Urothelium cell line (cell line): Measurements from ENCODE around the gene ASIC1.
"Not testable (repeated sequence)": the region's sequence is repeated elsewhere in the genome, so short reads cannot be mapped to it uniquely, and the experiment has no call there.

Experiments used
- DNase-seq: peaks from one replicate; pipeline ENCODE4 v3.0.0; 2011; ENCODE audit warnings: low spot score, mixed read lengths
- FAIRE-seq: peaks from 2 replicates; lab custom pipeline; 2011; peaks lifted over from hg19 to GRCh38; lab: Jason Lieb, UNC

ASIC1 gene

DNA sequence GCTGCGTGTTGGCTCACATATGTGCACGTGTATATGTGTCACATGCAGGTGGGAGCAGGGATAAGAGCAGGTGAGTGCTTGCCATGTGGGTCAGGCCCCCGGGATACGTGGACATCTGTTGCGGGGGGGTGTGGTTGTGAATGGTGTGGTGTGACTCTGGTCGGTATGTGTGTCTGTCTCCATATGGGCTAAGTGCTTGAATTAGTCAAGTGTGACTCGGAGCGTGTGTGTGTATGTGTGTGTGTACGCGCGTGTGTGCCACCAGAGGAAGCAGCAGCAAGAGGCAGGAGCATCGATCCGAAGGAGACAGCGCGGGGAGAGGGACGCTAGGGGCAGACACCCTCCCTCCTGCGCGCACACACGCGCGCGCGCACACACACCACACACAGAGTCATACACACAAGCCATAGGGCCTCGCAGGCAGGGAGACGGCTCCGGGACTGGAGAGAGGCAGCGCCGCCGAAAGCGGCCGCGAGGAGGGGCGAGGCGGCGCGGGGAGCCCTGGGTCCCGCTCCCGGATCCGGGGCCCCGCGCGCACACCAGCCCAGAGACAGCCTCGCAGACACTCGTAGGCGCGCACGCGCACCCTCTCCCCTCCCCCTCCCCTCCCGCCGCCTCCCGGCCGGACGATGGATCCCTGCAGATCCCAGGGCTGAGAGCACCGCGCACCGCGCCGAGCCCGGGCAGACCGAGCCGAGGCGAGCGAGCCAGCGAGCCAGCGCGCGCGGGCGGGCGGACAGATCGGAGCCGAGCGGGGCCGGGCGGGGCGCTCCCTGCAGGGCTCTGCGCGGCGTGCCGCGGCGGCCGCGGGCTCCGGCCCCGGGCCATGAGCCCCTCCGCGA, at the start of gene ASIC1:
Gene ASIC1 (plus strand): TSS at position 597 of the 842 bp plus-strand sequence. CDS start 1,171 bp downstream, outside the sequence.
- peak; percentile 79 for DNase-seq
- peak; percentile 52 for FAIRE-seq

- DNase-seq (no peak), FAIRE-seq (no peak)
These were observed 43.8 kb upstream of the ASIC1 start for GRCh38 chr12:50013361-50014147.

- FAIRE-seq = no peak
- DNase-seq = no peak
These were observed 43.1 kb upstream of the ASIC1 start for GRCh38 chr12:50014342-50014741.

- DNase-seq (no peak), FAIRE-seq (no peak)
These were observed 40.6 kb upstream of the ASIC1 start for GRCh38 chr12:50016501-50017475.

DNA sequence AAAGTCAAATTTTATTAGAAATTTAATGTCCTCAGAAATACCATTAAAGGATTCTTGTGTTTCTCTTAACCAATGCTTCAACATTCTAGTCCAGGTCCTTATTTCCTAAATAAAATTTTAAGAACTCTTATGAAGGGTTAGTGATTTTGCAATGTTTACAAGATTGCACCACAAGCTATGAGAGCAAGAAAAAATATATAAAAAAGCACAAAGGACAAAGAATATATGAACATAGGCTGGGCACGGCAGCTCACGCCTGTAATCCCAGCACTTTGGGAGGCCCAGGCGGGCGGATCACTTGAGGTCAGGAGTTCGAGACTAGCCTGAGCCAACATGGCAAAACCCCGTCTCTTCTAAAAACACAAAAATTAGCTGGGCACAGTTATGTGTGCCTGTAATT, 39.8 kb upstream of the ASIC1 start:
- no peak for FAIRE-seq
- DNase-seq = no peak

GRCh38 chr12:50018154-50018553, 39.2 kb upstream of the ASIC1 start:
- no peak for FAIRE-seq
- DNase-seq = no peak

GRCh38 chr12:50018968-50019367, 38.4 kb upstream of the ASIC1 start:
- no peak for DNase-seq
- no peak for FAIRE-seq

DNA sequence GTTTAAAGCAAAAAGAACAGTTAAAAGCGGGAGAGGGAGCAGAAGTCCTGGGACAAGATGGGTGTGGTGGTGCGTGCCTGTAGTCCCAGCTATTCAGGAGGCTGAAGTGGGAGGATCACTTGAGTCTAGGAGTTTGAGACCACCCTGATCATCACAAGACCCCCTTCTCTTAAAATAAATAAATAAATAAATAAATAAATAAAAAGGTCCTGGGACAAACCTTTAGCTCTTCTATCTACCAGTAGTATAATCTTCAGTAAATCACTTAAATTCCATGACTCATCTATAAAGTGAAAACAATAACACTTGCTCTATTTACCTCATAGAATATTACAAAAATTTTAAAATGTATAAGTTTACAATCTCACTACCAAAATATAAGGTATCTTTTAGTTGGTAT, 37.9 kb upstream of the ASIC1 start:
- FAIRE-seq = no peak

DNA sequence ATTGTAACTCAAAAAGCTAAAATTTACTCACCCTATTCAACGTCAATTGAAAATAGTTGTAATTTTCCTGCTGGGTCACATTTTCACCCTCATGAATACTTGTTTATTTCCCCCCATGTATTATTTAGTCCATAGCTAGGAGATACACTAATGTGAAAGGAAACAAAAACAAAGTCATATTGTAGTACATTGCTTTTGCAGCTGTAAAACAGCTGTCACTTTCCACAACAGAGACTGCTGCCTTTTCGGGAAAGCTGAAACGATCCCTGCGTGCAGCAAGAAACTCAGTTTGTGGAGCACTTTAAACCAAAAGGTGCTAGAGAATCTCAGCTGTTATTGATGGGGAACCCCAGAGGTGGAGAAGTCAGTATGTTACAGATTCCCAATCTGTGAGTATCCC, 36.4 kb upstream of the ASIC1 start:
- FAIRE-seq (no peak), DNase-seq (no peak)

More for the DNA sequence above, 37.9 kb upstream of the ASIC1 start:
- no peak for DNase-seq

DNA sequence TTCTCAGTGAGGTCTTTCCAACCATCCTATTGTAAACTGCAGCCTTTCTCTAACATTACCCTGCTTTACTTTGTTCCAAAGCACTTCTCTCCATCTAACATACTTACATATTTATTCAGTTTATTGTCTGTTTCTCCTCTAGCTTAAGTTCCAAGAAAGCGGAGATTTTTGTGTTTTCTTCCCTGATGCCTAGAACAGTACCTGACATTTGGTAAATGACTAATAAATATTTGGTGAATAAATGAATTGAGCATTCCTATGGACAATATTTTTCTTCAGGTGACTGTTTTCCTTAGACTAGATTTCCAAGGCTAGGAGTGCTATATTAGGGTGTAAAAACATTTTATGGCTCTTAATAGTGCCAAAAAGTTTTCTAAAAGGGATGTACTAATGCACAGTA, 34.5 kb upstream of the ASIC1 start:
- FAIRE-seq (no peak), DNase-seq (no peak)

GRCh38 chr12:50024227-50024626, 33.2 kb upstream of the ASIC1 start:
- FAIRE-seq (no peak), DNase-seq (no peak)

DNA sequence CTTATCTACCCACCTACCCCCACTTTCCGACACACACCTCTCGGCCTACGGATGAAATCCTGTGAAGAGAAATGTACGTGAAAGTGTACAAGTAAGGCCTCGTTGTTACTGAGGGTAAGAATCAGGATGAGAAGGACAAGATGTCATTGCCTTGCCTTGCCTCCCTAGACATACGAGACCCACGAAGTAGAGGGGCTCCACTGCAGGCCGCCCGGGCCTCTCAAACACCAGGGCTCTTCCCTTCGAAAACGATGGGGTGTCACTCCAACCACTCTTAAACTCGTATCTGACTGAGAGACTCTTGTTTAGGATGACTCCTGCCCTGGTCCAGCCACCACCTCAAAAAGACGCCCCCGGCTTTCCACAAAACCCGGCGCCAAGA, 32.6 kb upstream of the ASIC1 start:
- no peak for DNase-seq

GRCh38 chr12:50025187-50026059, 32.0 kb upstream of the ASIC1 start, which contains the start of gene RACGAP1:
TSS of gene RACGAP1 (minus strand) at chr12:50025494. CDS start at chr12:50016715, 8,779 bp downstream.
- DNase-seq (peak; percentile 98), FAIRE-seq (peak; percentile 72)

More for the DNA sequence above, 32.6 kb upstream of the ASIC1 start:
- no peak for FAIRE-seq

- DNase-seq (no peak), FAIRE-seq (no peak)
These were observed 30.7 kb upstream of the ASIC1 start for GRCh38 chr12:50026691-50027090.

DNA sequence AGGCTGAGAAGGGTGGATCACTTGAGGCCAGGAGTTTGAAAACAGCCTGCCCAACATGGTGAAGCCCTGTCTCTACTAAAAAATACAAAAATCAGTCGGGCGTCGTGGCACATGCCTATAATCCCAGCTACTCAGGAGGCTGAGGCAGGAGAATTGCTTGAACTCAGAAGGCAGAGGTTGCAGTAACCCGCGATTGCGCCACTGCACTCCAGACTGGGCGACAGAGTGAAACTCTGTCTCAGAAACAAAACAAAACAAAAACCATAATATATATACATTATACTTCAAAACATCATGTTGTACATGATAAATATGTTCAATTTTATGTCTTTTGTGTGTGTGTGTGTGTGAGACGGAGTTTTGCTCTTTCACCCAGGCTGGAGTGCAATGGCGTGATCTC, 26.9 kb upstream of the ASIC1 start:
- DNase-seq, FAIRE-seq: not testable (repeated sequence)

DNA sequence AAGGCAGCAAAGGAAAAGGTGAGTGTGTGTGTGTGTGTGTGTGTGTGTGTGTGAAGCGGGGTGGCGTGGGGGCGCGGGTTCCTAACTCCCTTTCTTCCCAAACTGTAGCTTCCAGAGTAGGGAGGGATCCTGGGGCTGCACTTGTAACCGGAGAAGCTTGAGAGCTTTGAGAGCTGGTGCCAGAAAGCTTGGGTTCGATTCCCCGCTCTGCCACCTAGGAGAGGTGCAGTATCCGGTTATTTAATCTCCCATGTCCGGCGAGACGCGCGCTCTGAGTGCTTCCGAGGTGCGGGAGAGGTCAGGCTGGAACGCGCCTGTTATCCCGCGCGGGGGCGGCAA, 24.9 kb upstream of the ASIC1 start:
- DNase-seq (no peak), FAIRE-seq (no peak)

DNA sequence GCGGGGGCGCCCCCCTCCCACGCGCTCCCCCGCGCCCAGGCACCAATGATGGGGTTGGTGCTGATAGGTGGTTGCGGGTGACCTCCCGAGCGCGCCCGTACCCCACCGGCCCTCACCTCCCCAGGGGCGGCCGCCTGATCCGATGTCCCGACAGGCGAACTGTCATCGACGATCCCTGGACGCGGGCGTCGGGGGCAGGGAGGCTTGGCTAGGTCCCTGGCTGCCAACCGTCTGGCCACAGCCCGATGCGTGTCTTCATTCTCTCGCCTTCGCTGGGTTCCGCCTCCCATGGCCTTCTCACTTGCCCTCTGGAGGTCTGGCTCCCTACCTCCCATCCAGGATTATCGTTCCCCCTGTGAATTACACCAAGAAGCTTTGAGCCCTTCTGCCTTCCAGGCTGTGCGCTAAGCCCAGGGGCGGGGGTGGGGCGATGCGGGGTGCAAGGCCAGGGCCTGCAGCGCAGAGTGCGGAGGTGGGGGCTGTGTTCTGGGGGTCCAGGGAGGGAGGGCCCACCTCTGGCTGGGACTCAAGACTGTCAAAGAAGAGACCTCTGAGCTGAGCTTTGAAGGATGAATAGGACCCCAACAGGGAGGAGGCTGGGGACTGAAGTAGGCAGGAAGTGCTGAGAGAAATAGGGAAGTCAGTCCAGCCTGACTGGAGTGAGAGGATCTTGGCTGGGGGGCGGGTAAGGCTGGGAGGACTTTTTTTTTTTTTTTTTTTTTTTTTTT, 24.4 kb upstream of the ASIC1 start:
- DNase-seq (no peak), FAIRE-seq (no peak)

- FAIRE-seq (no peak), DNase-seq (no peak)
These were observed 19.1 kb upstream of the ASIC1 start for GRCh38 chr12:50038336-50038735.

GRCh38 chr12:50039151-50039835, 18.1 kb upstream of the ASIC1 start:
- FAIRE-seq = no peak

More at GRCh38 chr12:50039151-50039835, 18.1 kb upstream of the ASIC1 start:
- peak; percentile 82 for DNase-seq
